HG02798 (cell line): ENCODE data around the gene ACYP2.
"Not testable (repeated sequence)": the region's sequence is repeated elsewhere in the genome, so short reads cannot be mapped to it uniquely, and the experiment has no call there.

Source experiments
- ATAC-seq: cut with Tn5 transposase; IDR thresholded peaks from one replicate; pipeline ENCODE4 v1.9.1; 2021; ENCODE audit warnings: mild to moderate bottlenecking; ENCODE audit not compliant: unreplicated experiment, poor library complexity

The ACYP2 gene

GRCh38 chr2:54259413-54260240 is 144.2 kb downstream of the ACYP2 start:
- peak; percentile 87 for ATAC-seq

GRCh38 chr2:54260241-54260595 is 144.8 kb downstream of the ACYP2 start:
- no peak for ATAC-seq

- no peak for ATAC-seq
Observed at GRCh38 chr2:54261537-54261936, 146.1 kb downstream of the ACYP2 start.

- ATAC-seq, result no peak
Observed at GRCh38 chr2:54262015-54262765, 146.8 kb downstream of the ACYP2 start.

GRCh38 chr2:54265081-54265480 is 149.7 kb downstream of the ACYP2 start:
- ATAC-seq, result not testable (repeated sequence)

- no peak for ATAC-seq
Observed at GRCh38 chr2:54267577-54267976, 152.2 kb downstream of the ACYP2 start.

- ATAC-seq, result peak; percentile 39
Observed at GRCh38 chr2:54271189-54271588, 155.8 kb downstream of the ACYP2 start.

- peak; percentile 95 for ATAC-seq
Observed at GRCh38 chr2:54271843-54272627, 156.6 kb downstream of the ACYP2 start.

- no peak for ATAC-seq
Observed at GRCh38 chr2:54274781-54275242, 159.4 kb downstream of the ACYP2 start.

GRCh38 chr2:54275541-54275940 is 160.1 kb downstream of the ACYP2 start:
- ATAC-seq, result no peak

- no peak for ATAC-seq
Observed at GRCh38 chr2:54279385-54279784, 164.0 kb downstream of the ACYP2 start.

- ATAC-seq, result no peak
Observed at GRCh38 chr2:54284826-54285225, 169.4 kb downstream of the ACYP2 start.

GRCh38 chr2:54285451-54285850 is 170.0 kb downstream of the ACYP2 start:
- ATAC-seq, result no peak

- ATAC-seq, result no peak
Observed at GRCh38 chr2:54287532-54287931, 172.1 kb downstream of the ACYP2 start.

- ATAC-seq, result no peak
Observed at GRCh38 chr2:54289917-54290316, 174.5 kb downstream of the ACYP2 start.

- no peak for ATAC-seq
Observed at GRCh38 chr2:54290356-54291025, 175.1 kb downstream of the ACYP2 start.

- not testable (repeated sequence) for ATAC-seq
Observed at GRCh38 chr2:54294665-54295064, 179.2 kb downstream of the ACYP2 start.

- no peak for ATAC-seq
Observed at GRCh38 chr2:54295911-54296310, 180.5 kb downstream of the ACYP2 start.

- no peak for ATAC-seq
Observed at GRCh38 chr2:54298514-54298913, 183.1 kb downstream of the ACYP2 start.

GRCh38 chr2:54303631-54304030 is 188.2 kb downstream of the ACYP2 start:
- no peak for ATAC-seq
